Large intestine (tissue), 3 donors: Measurements from ENCODE around the gene CNTRL. TPM values are rescaled to one million over a fixed set of nuclear protein-coding genes. Genes with fewer than 3 reads are reported as not detected.
A peak's percentile ranks its signal among the peaks of the same experiment; 100 is the strongest.

Experiments used
- DNase-seq, 2 donors: peaks; one replicate each; pipeline versions ENCODE4 v3.0.0 to v3.0.0-alpha.2; 2013
- H3K27ac ChIP-seq: one replicate; pipeline ENCODE4 v1.5.1; 2013; ENCODE audit warnings: low read length
- H3K27me3 ChIP-seq: 2 replicates; pipeline ENCODE4 v1.6.1; 2013; ENCODE audit warnings: low read length; ENCODE audit not compliant: control insufficient read depth, insufficient read depth
- H3K36me3 ChIP-seq: 2 replicates; pipeline ENCODE4 v1.6.1; 2013; ENCODE audit warnings: low read length; ENCODE audit not compliant: control insufficient read depth, insufficient read depth
- H3K4me1 ChIP-seq: one replicate; pipeline ENCODE4 v1.6.1; 2013; ENCODE audit warnings: low read length; ENCODE audit not compliant: control insufficient read depth, insufficient read depth
- H3K4me3 ChIP-seq: one replicate; pipeline ENCODE4 v1.5.1; 2013; ENCODE audit warnings: low read length
- H3K9me3 ChIP-seq: one replicate; pipeline ENCODE4 v1.6.1; 2013; ENCODE audit warnings: mild to moderate bottlenecking, low read depth, low read length, moderate library complexity; ENCODE audit not compliant: control insufficient read depth
- WGBS: methylation state at CpG from one replicate; pipeline ENCODE4 v1.1.5; 2013; ENCODE audit warnings: low lambda C conversion rate; ENCODE audit not compliant: insufficient coverage; 5-methylcytosine and 5-hydroxymethylcytosine counted together
- polyA plus RNA-seq: library from polyadenylated mRNA; unstranded; fragments of 120-200 nt; gene quantifications from one replicate; pipeline ENCODE4 v1.2.1, GENCODE V29; 2013

Gene CNTRL
- polyA plus RNA-seq, 1 donor = 15.8 TPM

DNA sequence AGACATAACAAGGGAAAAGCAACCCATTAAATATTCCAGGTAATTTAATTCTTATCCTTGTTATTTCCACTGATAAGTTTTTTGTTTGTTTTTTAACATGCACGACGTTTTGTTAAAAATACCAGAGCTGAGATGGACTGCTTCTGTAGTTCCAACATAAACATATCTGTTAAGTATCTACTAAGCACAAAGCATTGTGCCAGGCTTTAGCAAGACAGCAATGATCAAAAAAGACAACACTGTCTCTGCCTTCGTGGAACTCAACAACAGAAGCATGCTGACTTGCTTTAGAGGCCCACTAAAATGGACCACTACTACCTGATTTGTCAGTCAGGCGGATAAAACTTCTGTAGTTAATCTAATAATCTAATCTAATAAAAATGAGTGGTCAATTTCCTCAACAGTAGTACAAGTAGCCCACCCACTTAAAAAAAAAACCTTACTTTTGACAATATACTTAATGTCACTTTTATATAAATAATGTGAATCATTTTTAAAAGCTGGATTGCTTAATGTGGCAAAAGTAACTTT, 123.8 kb downstream of the CNTRL start:
- Histone ChIP-seq H3K4me3 (no peak overlapping the region), H3K27me3 (no peaks in the 10 kb centered on the region), H3K9me3 (no peaks in the 10 kb centered on the region), H3K36me3 (no peaks in the 10 kb centered on the region), H3K27ac (no peak overlapping the region), H3K4me1 (peaks cover 15% of the 10 kb centered on the region)
- 50% methylated on average over 2 of the region's 4 CpGs for WGBS
- DNase-seq = no peak

DNA sequence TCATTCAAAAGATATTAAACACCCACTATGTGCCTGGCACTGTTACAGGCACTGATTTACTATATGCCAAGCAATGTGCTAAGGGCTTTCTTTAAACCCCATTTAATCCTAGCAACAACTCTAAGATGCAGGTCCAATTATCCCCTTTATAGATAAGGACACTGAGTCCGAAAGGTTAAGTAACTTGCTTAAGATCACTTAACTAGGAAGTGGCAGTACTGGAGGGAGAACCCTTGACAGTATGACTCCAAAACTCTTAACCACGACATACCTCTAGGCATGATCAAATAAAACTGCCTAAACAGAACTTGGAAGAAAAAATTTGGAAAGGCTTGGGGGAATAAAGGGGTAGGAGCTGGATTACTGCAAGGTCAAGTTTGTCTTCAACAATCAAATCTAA, 125.2 kb downstream of the CNTRL start:
- no peaks in the 10 kb centered on the region for H3K9me3 ChIP-seq
- no peaks in the 10 kb centered on the region for H3K36me3 ChIP-seq
- no peaks in the 10 kb centered on the region for H3K27me3 ChIP-seq
- H3K4me1 ChIP-seq = peaks cover 15% of the 10 kb centered on the region
- WGBS = no CpG with 5 or more reads among the region's 2 CpGs
- H3K27ac ChIP-seq = peak overlapping the region; percentile 94
- peak overlapping the region; percentile 68 for H3K4me3 ChIP-seq
- DNase-seq = peak in 1 of 2 donors; percentile 47

DNA sequence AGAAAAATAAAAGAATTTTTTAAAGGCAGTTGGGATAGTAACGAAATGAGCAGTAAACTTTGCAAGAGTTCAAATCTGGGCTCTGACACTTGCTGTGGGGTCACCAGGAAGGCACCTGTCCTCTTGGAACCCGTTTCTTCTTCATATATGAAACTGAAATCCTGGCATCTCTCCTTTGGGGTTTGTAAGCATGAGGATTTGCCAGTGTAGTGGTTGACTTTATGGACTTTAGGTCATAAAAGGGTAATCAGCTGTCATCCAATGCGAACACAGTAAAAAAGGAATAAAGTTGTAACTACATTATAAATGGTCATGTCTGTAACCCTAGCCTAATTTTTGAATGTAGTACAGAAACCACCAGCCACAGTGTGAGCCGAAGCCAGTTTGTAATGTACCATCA, 125.6 kb downstream of the CNTRL start:
- Histone ChIP-seq H3K27ac (peak overlapping the region; percentile 94), H3K4me1 (peaks cover 15% of the 10 kb centered on the region), H3K9me3 (no peaks in the 10 kb centered on the region), H3K4me3 (peak overlapping the region; percentile 68), H3K27me3 (no peaks in the 10 kb centered on the region), H3K36me3 (no peaks in the 10 kb centered on the region)
- peak; percentile 48 to 75 for DNase-seq
- 20% methylated on average over 1 of the region's 4 CpGs for WGBS

DNA sequence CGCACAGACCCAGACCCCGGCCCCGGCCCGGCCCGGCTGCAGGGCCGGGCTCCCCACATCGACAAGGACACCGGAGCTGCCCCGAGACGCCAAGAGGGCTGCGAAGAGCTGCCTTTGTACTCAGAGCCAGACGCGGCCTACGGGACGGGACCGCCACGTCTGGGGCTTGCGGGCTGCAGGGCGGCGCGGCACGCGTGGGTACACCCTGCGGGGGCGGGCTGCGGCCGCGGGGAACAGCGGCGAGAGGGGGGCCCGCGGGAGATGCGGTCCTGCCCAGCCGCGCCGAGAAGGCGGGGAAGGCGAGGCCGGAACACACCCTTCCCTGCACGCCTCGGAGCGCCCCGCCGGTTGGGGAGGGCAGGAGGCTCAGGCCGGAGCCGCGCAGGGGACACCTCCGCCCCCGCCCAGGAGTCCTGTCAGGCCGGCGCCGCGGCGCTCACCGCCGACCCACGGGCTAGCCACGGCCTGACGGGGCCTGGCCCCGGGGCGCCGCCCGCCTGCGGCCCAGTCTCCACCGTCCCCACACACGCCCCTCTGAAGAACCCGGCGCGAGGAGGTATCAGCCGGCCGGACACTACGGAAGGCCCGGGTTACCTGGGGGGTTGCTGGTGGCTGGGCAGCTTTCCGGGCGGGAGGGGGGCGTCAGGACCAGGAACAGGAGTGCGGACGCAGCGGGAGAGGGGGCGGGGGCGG, 126.4 kb downstream of the CNTRL start:
- H3K4me1 ChIP-seq = peaks cover 15% of the 10 kb centered on the region
- H3K27ac ChIP-seq = peak overlapping the region; percentile 94
- DNase-seq = no peak
- H3K36me3 ChIP-seq = no peaks in the 10 kb centered on the region
- peak overlapping the region; percentile 68 for H3K4me3 ChIP-seq
- WGBS = no CpG with 5 or more reads among the region's 81 CpGs
- H3K9me3 ChIP-seq = no peaks in the 10 kb centered on the region
- H3K27me3 ChIP-seq = no peaks in the 10 kb centered on the region

DNA sequence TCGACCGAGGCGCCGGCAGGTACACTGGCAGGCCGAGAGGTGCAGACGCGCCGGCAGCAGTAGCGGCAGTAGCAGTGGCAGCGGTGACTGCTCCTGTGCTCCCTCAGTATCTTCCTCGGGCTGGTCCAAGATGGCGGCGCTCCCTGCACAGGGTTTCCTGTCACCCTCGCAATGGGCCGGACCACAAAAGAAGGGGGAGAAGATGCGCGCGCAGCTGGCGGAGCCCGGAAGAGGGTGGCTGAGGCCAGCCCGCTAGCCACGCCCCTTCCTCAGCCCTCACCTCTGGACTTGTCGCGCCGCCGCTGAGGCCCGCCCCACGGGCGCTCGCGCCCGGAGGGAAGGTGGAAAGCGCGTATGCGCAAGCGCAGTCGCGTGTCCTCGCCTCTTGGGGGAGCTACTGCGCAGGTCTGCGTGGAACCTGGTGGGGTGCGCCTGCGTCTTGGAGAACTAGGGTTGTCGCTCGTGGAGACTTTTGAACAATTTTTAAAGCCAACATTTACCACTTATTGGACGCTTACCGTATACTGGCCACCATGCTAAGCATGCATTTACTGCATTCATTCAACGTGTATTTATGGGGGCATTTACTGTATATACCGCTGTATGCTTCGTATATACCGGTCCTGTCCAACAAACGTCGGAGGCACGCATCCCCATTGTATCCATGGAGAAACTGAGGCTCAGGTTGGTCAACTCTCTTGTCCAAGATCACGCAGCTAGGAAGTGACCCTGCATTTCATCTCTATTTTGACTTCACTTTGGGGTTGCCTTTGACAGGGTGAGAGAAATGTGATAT, 127.2 kb downstream of the CNTRL start, which contains the start of gene RAB14:
Gene RAB14, minus strand, starts transcription at position 132 of the 796 bp plus-strand sequence. CDS start 8,457 bp downstream, outside the sequence.
- peak; percentile 99 for DNase-seq
- no peaks in the 10 kb centered on the region for H3K27me3 ChIP-seq
- H3K36me3 ChIP-seq = no peaks in the 10 kb centered on the region
- no peaks in the 10 kb centered on the region for H3K9me3 ChIP-seq
- H3K4me1 ChIP-seq = peaks cover 15% of the 10 kb centered on the region
- H3K27ac ChIP-seq = peak within 1 kb of the TSS; percentile 94
- no CpG with 5 or more reads among the region's 55 CpGs for WGBS
- H3K4me3 ChIP-seq = peak within 1 kb of the TSS; percentile 68

GRCh38 chr9:121204121-121204520, 129.4 kb downstream of the CNTRL start:
- no CpG with 5 or more reads among the region's 2 CpGs for WGBS
- Histone ChIP-seq H3K27me3 (no peaks in the 10 kb centered on the region), H3K4me1 (peaks cover 13% of the 10 kb centered on the region), H3K4me3 (no peak overlapping the region), H3K36me3 (no peaks in the 10 kb centered on the region), H3K9me3 (no peaks in the 10 kb centered on the region), H3K27ac (no peak overlapping the region)
- no peak for DNase-seq

GRCh38 chr9:121204611-121205010, 129.9 kb downstream of the CNTRL start:
- no peak for DNase-seq
- Histone ChIP-seq H3K36me3 (no peaks in the 10 kb centered on the region), H3K4me3 (no peak overlapping the region), H3K9me3 (no peaks in the 10 kb centered on the region), H3K27me3 (no peaks in the 10 kb centered on the region), H3K4me1 (peaks cover 9% of the 10 kb centered on the region), H3K27ac (no peak overlapping the region)

- H3K36me3 ChIP-seq = no peaks in the 10 kb centered on the region
- no peak overlapping the region for H3K27ac ChIP-seq
- H3K9me3 ChIP-seq = no peaks in the 10 kb centered on the region
- H3K4me1 ChIP-seq = peaks cover 3% of the 10 kb centered on the region
- H3K4me3 ChIP-seq = no peak overlapping the region
- 71% methylated on average over 4 of the region's 8 CpGs for WGBS
- no peak for DNase-seq
- no peaks in the 10 kb centered on the region for H3K27me3 ChIP-seq
Measured at GRCh38 chr9:121206516-121207370, 132.0 kb downstream of the CNTRL start.

DNA sequence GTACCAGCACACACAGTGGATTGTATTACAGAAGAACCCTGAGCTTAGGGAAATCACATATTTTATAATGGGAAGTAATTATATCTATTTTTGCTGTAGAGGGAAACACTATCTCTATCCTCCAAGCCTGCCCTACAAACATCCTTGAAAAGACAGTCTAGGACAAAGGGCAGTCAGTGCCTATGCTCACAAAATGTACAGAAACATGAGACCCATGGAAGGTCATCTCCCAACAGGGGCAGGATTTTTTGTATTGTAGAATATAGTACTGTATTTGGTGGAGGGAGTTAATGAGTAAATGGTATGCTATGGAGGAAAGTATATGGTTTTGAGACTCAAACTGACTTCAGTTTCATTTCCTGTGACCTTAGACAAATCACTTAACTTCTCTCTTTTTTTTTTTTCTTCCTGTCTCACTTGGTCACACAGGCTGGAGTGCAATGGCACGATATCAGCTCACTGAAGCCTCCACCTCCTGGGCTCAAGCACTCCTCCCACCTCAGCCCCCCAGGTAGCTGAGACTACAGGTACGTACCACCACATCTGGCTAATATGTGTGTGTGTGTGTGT, 132.7 kb downstream of the CNTRL start:
- Histone ChIP-seq H3K4me1 (peaks cover under 1% of the 10 kb centered on the region), H3K27me3 (no peaks in the 10 kb centered on the region), H3K27ac (no peak overlapping the region), H3K36me3 (no peaks in the 10 kb centered on the region), H3K4me3 (no peak overlapping the region), H3K9me3 (no peaks in the 10 kb centered on the region)
- WGBS = no CpG with 5 or more reads among the region's 2 CpGs
- no peak for DNase-seq

DNA sequence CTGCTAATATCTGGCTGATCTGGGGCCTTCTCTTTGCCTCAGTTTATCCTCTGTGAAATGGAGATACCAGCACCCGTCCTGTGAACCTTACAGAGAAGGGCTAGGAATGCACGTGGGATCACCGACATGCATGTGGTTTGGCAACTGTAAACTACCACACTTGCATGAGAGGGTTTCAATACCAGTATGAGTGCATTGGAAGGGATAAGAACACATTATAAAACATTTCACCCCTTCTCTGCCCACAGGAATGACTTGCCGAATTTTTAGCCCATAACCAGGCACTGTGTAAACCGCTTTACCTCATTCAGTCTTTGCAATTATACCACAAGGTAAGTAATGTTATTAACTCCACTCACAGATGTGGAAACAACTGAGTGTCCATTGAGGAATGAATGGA, 135.8 kb downstream of the CNTRL start:
- WGBS = no CpG with 5 or more reads among the region's 5 CpGs
- no peak overlapping the region for H3K4me3 ChIP-seq
- H3K27me3 ChIP-seq = no peaks in the 10 kb centered on the region
- DNase-seq = no peak
- no peak overlapping the region for H3K27ac ChIP-seq
- no peaks in the 10 kb centered on the region for H3K9me3 ChIP-seq
- H3K4me1 ChIP-seq = no peaks in the 10 kb centered on the region
- H3K36me3 ChIP-seq = no peaks in the 10 kb centered on the region
